HG03039 (cell line): Measurements from ENCODE around the gene OXCT2.
"Not testable (repeated sequence)": the region's sequence is repeated elsewhere in the genome, so short reads cannot be mapped to it uniquely, and the experiment has no call there.

Experiments
- ATAC-seq: cut with Tn5 transposase; IDR thresholded peaks from one replicate; pipeline ENCODE4 v1.9.1; 2021; ENCODE audit warnings: mild to moderate bottlenecking, moderate library complexity; ENCODE audit not compliant: unreplicated experiment

The OXCT2 gene

GRCh38 chr1:39771022-39771532 is at the start of gene OXCT2:
Gene OXCT2, minus strand, starts transcription at chr1:39771348. Its CDS starts 93 bp downstream, at chr1:39771255.
- ATAC-seq: not testable (repeated sequence)

DNA sequence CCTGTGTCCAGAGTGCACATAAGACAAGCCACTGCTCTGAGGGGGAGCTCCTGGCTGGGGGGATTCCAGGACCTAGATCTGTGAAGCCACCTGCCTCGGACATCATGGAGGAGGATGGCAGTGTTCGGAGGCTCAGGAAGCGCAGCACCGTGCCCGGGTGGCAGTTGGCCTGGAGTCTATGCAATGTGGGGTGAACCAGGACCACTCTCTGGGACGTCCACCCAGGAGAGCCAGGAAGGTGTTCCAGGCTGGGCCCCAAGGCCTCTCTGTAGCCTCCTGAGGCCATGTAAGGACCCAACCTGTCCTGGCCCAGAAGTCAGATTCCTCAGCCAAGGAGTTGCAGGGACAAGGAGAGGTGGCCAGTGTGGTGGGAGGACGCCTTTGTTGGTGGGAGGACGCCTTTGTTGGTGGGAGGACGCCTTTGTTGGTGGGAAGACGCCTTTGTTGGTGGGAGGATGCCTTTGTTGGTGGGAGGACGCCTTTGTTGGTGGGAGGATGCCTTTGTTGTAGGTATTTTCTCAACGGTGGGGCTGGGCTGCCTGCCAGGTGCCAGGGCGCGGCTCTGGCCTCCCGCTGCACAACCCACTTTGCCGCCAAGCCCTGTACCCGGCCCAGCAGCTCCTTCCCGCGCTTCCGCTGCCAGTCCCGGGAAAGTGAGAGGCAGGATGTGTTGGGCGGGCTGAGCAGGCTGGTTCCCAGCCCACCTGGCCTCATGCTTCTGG is 48.1 kb upstream of the OXCT2 start:
- ATAC-seq: no peak

GRCh38 chr1:39818482-39818881 is 47.3 kb upstream of the OXCT2 start:
- ATAC-seq: no peak

DNA sequence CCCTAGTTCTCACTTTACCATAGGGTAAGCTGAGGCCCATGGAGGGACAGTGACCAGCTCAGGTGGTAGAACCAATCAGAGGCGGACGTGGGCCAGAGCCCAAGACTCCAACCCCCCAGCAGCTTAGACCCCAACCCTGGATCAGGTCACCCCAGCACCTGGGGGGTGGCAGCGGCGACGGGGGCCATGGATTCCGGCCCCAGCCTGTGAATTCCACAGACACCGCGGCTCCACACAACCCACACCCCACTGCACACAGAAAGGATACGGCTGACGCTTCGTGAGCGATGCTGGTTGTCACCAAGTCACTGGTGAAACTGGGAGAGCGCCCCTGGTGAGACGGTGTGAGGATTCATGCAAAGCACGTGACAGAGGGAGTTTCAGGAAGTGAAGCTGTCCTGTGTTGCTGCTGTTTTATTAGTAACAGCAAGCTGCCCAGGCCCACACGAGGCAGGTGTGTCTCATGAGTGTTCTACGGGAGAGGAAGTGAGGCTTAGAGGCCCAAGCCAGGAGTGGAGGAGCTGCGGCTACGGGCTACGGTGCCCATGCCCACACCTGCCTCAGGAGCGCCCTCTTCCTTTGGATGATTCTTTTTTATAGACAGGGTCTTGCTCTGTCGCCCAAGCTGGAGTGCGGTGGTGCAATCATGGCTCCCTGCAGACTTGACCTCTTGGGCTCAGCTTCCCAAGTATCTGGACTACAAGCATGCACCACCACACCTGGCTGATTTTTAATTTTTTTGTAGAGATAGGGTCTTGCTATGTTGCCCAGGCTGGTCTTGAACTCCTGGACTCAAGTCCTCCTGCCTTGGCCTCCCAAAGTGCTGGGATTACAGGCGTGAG is 46.2 kb upstream of the OXCT2 start:
- ATAC-seq: peak; percentile 74

GRCh38 chr1:39816415-39817090 is 45.4 kb upstream of the OXCT2 start:
- ATAC-seq: peak; percentile 44

- no peak for ATAC-seq
These were observed 41.8 kb upstream of the OXCT2 start for GRCh38 chr1:39812913-39813312.

- ATAC-seq: no peak
These were observed 37.8 kb upstream of the OXCT2 start for GRCh38 chr1:39808784-39809517.

DNA sequence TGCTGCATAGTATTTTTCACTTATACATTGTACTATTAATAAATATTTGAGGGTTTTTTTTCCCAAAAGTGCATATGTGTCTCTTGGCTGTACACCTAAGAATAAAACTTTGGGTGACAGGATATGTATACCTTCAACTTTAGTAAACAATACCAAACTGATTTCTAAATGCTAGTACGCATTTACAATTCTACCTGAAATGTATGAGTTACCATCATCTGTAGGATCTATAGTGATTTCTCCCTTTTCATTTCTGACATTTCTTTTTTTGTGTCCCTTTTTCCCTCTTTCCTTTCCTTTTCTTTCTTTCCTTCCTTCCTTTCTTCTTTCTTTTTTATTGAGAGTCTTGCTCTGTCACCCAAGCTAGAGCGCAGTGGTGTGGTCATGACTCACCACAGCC is 34.2 kb upstream of the OXCT2 start:
- ATAC-seq: no peak

- ATAC-seq: no peak
These were observed 31.5 kb upstream of the OXCT2 start for GRCh38 chr1:39802496-39803260.

DNA sequence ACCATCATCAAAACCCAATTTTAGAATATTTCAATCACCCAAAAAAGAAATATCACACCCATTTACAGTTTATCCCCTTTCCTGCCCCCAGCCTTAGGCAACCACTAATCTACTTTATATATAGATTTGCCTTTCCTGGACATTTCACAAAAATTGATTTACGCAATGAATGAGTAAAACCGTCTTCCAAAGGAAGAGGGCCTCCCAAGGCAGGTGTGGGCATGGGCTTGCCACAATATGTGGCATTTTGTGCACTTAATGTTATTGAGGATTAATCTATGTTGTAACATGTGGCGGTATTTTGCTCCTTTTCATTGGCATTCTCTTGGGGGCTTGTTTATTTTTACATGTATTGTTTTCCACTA is 29.3 kb upstream of the OXCT2 start:
- ATAC-seq: no peak

- peak; percentile 52 for ATAC-seq
These were observed 28.8 kb upstream of the OXCT2 start for GRCh38 chr1:39799770-39800470.

DNA sequence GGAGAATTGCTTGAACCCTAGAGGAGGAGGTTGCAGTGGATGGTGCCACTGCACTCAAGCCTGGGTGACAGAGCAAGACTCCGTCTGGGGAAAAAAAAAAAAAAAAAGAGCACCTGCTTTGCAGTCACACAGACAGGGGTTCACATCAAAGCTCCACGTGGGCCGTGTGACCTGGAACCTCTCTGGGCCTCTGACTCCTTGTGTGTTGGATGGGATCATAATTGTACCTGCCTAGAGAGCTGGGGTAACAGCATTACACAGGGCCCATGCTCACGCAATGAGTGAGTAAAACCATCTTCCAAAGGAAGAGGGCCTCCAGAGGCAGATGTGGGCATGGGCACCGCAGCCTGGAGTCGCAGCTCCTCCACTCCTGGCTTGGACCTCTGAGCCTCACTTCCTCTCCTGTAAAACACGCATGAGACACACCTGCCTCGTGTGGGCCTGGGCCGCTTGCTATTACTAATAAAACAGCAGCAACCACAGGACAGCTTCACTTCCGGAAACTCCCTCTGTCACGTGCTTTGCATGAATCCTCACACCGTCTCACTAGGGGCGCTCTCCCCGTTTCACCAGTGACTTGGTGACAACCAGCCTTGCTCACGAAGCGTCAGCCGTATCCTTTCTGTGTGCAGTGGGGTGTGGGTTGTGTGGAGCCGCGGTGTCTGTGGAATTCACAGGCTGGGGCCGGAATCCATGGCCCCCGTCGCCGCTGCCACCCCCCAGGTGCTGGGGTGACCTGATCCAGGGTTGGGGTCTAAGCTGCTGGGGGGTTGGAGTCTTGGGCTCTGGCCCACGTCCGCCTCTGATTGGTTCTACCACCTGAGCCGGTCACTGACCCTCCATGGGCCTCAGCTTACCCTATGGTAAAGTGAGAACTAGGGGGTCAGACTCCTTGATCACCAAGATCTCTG is 28.0 kb upstream of the OXCT2 start:
- peak; percentile 83 for ATAC-seq

- no peak for ATAC-seq
These were observed 24.5 kb upstream of the OXCT2 start for GRCh38 chr1:39795651-39796050.

DNA sequence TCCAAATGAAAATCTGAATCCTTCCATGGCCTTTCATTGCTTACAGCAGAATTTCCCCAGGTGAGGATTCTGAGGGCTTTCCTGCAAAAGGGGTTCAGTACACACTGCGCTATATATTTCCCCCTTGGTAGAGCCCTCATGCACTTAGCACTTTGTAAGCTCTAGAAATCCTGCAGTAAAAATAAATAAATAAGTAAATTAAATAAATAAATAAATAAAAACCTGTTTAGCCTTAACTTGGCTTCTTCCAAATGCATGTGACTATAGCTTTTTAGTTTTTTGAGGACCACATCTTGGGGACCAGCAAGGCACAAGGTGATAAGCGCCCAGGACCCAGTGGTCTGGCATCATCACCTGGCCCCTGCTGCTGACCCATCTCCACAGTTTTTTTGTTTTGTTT is 20.7 kb upstream of the OXCT2 start:
- no peak for ATAC-seq

DNA sequence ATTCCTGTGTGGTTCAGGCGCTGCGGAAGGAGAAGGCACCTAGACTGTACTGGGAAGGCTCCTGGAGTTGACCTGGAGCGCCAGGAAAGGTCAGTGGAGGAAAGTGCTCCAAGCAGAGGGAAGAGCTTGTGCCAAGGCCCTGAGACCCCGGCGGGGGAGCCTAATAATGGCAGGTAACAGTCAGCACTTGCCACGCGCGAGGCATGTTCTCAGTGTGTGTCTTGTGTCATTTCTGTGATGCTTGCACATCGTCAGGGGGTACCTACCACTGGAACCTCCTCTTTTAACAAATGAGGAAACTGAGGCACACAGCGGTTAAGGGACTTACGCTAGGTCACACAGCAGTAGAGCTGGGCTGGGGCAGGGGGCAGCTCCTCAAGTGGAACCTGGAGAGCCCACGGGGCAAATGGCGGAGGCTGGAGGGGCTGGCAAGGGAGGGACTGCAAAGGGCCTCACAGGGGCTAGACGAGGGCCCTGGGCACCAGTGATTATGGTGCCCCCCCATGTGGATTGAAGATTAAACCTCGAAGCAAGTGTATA is 18.5 kb upstream of the OXCT2 start:
- ATAC-seq: no peak

- ATAC-seq: no peak
These were observed 17.8 kb upstream of the OXCT2 start, which contains the start of gene BMP8B for GRCh38 chr1:39788758-39789570. Gene BMP8B, minus strand, starts transcription at chr1:39788865. Its CDS starts 380 bp downstream, at chr1:39788485.

DNA sequence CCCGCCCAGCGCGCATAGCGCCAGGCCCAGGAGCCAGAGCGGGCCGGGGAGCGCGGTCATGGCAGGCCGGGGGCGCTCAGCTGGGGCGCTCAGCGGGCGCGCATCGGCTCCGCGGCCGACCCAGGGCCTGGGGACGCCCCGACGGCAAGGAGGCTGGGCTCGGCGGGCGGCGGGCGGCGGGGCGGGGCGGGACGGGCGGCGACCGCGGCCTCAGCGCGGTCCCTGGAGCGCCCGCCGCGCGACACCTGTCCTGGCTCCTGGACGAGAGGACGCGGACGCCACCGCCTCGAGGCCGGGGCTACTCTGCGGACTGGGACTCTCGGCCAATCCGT is 17.2 kb upstream of the OXCT2 start:
- no peak for ATAC-seq
